ENCODE results near the gene MAP7D1.
"Not testable (repeated sequence)": the region's sequence is repeated elsewhere in the genome, so short reads cannot be mapped to it uniquely, and the experiment has no call there.

The MAP7D1 gene

GRCh38 chr1:36166136-36166535 lies 10.2 kb downstream of the MAP7D1 start:
- DNase-seq = no peak

- DNase-seq = no peak
Observed at GRCh38 chr1:36166938-36167905, 11.3 kb downstream of the MAP7D1 start.

- DNase-seq = no peak
Observed at GRCh38 chr1:36168514-36168913, 12.6 kb downstream of the MAP7D1 start.

- DNase-seq = no peak
Observed at GRCh38 chr1:36170643-36171412, 14.9 kb downstream of the MAP7D1 start.

GRCh38 chr1:36172017-36172747 lies 16.2 kb downstream of the MAP7D1 start:
- DNase-seq = no peak

- DNase-seq = no peak
Observed at GRCh38 chr1:36172983-36173382, 17.0 kb downstream of the MAP7D1 start.

GRCh38 chr1:36174713-36175112 lies 18.8 kb downstream of the MAP7D1 start:
- no peak for DNase-seq

GRCh38 chr1:36175137-36176095 lies 19.5 kb downstream of the MAP7D1 start:
- DNase-seq = peak in 38 of 58 donors; percentile 4 to 79 (median 39)

- DNase-seq = no peak
Observed at GRCh38 chr1:36176106-36176949, 20.4 kb downstream of the MAP7D1 start.

- DNase-seq = peak in 1 of 58 donors; percentile 14
Observed at GRCh38 chr1:36177589-36178431, 21.9 kb downstream of the MAP7D1 start.

GRCh38 chr1:36178471-36179219 lies 22.7 kb downstream of the MAP7D1 start:
- DNase-seq = no peak

- no peak for DNase-seq
Observed at GRCh38 chr1:36179220-36179600, 23.2 kb downstream of the MAP7D1 start.

GRCh38 chr1:36182734-36183133 lies 26.8 kb downstream of the MAP7D1 start:
- DNase-seq = no peak

- DNase-seq = no peak
Observed at GRCh38 chr1:36183309-36183856, 27.4 kb downstream of the MAP7D1 start.

- DNase-seq = peak in 57 of 58 donors; percentile 39 to 92 (median 78)
Observed at GRCh38 chr1:36187800-36188593, 32.0 kb downstream of the MAP7D1 start.

GRCh38 chr1:36196805-36197204 lies 40.8 kb downstream of the MAP7D1 start:
- DNase-seq = not testable (repeated sequence)
